ENCODE data around the gene SHC4.

DNA sequence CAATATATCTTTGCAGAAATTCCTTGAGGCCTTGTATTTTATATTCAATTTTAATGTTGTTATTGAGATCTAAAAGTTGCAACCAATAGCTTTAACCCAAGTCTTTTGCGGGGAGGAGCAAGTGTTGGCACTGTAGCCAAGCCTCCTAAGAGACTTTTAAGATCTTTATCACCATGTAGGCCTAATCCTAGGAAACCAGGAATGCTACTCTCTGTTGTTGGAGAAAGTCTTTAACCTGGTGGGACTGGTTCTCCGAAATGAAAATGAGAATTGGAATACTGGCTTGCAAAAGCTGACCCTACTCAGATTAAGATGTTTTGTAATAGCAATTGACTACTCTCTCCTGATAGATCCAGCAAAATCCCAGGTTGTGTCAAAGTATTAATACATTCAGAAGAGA lies 25.8 kb downstream of the SHC4 start:
- TF ChIP-seq ZNF311 (CRISPR knock-in tag; IDR thresholded peaks at IDR 0.05) = no peak
- TF ChIP-seq SP2 (IDR thresholded peaks at IDR 0.05; ENCODE audit: extremely low read depth, low read depth, low read length, poor library complexity, severe bottlenecking) = no peak
- TF ChIP-seq, protein P1, sequence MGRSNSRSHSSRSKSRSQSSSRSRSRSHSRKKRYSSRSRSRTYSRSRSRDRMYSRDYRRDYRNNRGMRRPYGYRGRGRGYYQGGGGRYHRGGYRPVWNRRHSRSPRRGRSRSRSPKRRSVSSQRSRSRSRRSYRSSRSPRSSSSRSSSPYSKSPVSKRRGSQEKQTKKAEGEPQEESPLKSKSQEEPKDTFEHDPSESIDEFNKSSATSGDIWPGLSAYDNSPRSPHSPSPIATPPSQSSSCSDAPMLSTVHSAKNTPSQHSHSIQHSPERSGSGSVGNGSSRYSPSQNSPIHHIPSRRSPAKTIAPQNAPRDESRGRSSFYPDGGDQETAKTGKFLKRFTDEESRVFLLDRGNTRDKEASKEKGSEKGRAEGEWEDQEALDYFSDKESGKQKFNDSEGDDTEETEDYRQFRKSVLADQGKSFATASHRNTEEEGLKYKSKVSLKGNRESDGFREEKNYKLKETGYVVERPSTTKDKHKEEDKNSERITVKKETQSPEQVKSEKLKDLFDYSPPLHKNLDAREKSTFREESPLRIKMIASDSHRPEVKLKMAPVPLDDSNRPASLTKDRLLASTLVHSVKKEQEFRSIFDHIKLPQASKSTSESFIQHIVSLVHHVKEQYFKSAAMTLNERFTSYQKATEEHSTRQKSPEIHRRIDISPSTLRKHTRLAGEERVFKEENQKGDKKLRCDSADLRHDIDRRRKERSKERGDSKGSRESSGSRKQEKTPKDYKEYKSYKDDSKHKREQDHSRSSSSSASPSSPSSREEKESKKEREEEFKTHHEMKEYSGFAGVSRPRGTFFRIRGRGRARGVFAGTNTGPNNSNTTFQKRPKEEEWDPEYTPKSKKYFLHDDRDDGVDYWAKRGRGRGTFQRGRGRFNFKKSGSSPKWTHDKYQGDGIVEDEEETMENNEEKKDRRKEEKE (IDR thresholded peaks at IDR 0.05; ENCODE audit: borderline replicate concordance in 1 of 2, control insufficient read depth in 1 of 2, low read depth in 2 of 2, low read length in 1 of 2) = no peak
- TF ChIP-seq, protein P2, sequence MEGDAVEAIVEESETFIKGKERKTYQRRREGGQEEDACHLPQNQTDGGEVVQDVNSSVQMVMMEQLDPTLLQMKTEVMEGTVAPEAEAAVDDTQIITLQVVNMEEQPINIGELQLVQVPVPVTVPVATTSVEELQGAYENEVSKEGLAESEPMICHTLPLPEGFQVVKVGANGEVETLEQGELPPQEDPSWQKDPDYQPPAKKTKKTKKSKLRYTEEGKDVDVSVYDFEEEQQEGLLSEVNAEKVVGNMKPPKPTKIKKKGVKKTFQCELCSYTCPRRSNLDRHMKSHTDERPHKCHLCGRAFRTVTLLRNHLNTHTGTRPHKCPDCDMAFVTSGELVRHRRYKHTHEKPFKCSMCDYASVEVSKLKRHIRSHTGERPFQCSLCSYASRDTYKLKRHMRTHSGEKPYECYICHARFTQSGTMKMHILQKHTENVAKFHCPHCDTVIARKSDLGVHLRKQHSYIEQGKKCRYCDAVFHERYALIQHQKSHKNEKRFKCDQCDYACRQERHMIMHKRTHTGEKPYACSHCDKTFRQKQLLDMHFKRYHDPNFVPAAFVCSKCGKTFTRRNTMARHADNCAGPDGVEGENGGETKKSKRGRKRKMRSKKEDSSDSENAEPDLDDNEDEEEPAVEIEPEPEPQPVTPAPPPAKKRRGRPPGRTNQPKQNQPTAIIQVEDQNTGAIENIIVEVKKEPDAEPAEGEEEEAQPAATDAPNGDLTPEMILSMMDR (IDR thresholded peaks at IDR 0.05 in 2 of 3, conservative IDR thresholded peaks at IDR 0.05 in 1 of 3; ENCODE audit: insufficient read depth in 2 of 3, low read depth in 1 of 3, low read length in 3 of 3) = no peak
- TF ChIP-seq EZH2 (IDR thresholded peaks at IDR 0.05; ENCODE audit: borderline replicate concordance, low read depth, low read length) = no peak
- no peak for TF ChIP-seq ZNF644 (tag; IDR thresholded peaks at IDR 0.05; ENCODE audit: low read depth)

All from K562 (cell line).